A673 (cell line): Measurements from ENCODE around the gene GFRA3.

Experiments used
- CTCF ChIP-seq: fragments of 300-800, 200-600 bp; sonication (generic); conservative IDR thresholded peaks from 2 replicates; pipeline ENCODE4 v1.5.1; 2017; ENCODE audit warnings: low read depth, mild to moderate bottlenecking, antibody characterized with exemption, low read length, moderate library complexity, mixed read lengths
- EZH2 ChIP-seq: fragments of 200-600 bp; sonication (generic); IDR thresholded peaks from 2 replicates; pipeline ENCODE4 v1.6.1; 2017; ENCODE audit warnings: borderline replicate concordance, low read depth, mild to moderate bottlenecking, mixed read lengths, antibody characterized with exemption, low read length; ENCODE audit not compliant: poor library complexity, severe bottlenecking

- TF ChIP-seq CTCF, result no peak
- no peak for TF ChIP-seq EZH2
Measured at GRCh38 chr5:138258704-138259292, 15.6 kb downstream of the GFRA3 start.
